M059J (cell line): ENCODE data around the gene GRM7. TPM values are rescaled to one million over a fixed set of nuclear protein-coding genes. Genes with fewer than 3 reads are reported as not detected.

Source experiments
- DNase-seq: peaks from one replicate; pipeline ENCODE4 v3.0.0-alpha.2; 2012; ENCODE audit warnings: low read depth
- total RNA-seq: library from RNA; depleted of rRNA; stranded (reverse); fragments of >200 nt; shearing (Covaris generic); gene quantifications from 2 replicates; pipeline ENCODE4 v1.2.3, GENCODE V29; 2014

The GRM7 gene
- total RNA-seq, 1 experiment from 2014 or later: not detected

- DNase-seq: no peak
These were observed 539.4 kb downstream of the GRM7 start for GRCh38 chr3:7400360-7400759.

DNA sequence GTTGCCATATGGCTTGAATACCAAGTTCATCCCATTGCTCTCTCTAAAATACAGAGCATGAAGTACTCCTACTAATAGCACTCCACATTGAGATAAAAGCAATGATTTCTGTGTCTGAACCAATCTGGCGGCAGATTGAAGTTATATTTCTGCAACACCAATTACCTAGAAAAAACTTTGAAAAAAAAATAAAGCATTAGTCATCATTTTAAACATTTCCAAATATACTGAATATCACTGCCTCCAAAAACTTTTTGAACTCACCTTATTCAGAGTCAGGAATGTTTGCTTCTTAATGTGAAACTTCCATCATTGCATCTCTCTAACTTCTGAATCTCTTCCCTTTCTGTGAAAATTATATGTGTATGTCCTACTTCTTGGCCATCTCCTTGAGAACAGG lies 540.5 kb downstream of the GRM7 start:
- DNase-seq: no peak

- no peak for DNase-seq
These were observed 546.2 kb downstream of the GRM7 start for GRCh38 chr3:7407107-7407506.

GRCh38 chr3:7410782-7411181 lies 549.9 kb downstream of the GRM7 start:
- no peak for DNase-seq

GRCh38 chr3:7421065-7421464 lies 560.1 kb downstream of the GRM7 start:
- DNase-seq: no peak

- no peak for DNase-seq
These were observed 562.1 kb downstream of the GRM7 start for GRCh38 chr3:7423036-7423435.

GRCh38 chr3:7423995-7424394 lies 563.1 kb downstream of the GRM7 start:
- no peak for DNase-seq

DNA sequence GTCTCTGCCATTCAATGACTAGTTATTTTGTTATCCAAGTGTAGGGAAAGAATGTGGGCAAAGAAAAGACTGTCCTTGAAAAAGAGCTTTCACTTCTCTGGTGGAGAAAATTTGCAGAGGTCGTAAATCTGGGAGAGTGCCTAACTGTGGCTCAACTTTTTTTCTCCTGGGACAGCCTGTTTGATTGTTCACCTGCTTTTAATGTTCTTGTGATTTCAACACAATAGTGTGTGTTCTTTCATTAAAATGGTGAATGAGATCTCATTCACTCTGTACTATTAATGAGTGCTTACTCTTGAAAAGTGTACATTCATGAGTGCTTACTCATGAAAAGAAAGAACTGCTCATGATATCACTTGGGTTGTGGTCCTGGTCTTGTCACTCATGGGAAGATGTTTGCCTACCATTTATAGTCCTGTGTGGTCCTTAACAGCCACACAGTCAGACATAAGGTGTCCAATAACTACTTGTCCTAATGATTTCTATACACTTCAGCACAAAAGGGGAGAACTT lies 567.3 kb downstream of the GRM7 start:
- DNase-seq: no peak

DNA sequence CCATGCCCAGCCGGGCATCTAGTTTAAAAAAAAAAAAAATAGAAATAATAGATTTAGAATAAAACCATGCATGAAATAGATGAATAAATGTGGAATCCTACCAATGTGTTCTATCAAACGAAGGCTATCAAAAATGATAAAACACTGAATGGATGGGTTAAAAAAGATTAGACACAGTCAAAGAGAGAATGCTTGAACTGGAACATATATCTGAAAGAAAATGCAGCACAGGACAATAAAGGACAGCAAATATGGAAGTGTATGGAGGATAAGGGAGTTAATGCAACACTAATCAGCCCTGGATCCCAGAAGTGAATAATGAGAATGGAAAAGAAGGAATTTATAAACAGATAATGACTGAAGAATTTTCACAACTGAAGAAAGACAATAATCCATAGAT lies 571.7 kb downstream of the GRM7 start:
- no peak for DNase-seq

GRCh38 chr3:7433073-7433472 lies 572.2 kb downstream of the GRM7 start:
- no peak for DNase-seq

GRCh38 chr3:7436542-7436941 lies 575.6 kb downstream of the GRM7 start:
- no peak for DNase-seq

DNA sequence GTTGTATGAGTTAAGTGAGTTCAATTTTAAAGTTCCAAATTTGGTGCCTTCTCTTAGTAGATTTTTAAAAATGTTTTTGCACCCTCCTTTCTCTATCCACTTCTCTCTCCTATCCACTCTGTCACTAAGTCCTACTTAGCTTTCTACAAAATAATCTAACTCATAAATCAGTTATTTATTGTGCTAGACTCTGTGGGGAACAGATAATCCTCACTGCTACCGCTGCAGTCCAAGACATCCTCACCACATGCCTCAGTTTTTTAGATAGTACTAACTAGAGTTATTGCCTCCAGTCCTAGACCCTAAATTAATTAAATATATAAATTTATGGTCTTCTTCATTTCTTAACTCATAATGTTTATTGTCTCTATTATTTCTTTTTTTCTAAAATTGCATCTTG lies 576.3 kb downstream of the GRM7 start:
- no peak for DNase-seq

- DNase-seq: no peak
These were observed 578.3 kb downstream of the GRM7 start for GRCh38 chr3:7439101-7439680.

DNA sequence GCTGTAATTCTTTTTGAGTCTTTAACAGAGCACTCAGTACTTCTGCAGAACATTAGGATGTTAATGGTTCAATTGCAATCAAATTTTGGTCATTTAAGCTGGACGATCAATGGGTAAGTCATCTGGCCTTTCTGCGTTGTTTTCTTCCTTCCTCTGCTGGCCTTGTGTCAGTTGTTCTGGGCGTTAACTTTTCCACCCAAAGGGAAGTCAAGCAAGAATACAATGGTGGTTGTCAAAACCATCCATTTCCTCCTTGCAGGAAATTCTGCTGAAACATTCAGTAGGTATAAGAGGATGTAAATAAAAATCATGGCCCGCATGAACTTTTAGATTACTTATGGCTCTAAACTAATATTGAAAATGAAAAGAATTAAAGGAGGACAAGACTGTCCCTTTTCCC lies 584.0 kb downstream of the GRM7 start:
- DNase-seq: no peak

GRCh38 chr3:7445331-7445730 lies 584.4 kb downstream of the GRM7 start:
- no peak for DNase-seq

DNA sequence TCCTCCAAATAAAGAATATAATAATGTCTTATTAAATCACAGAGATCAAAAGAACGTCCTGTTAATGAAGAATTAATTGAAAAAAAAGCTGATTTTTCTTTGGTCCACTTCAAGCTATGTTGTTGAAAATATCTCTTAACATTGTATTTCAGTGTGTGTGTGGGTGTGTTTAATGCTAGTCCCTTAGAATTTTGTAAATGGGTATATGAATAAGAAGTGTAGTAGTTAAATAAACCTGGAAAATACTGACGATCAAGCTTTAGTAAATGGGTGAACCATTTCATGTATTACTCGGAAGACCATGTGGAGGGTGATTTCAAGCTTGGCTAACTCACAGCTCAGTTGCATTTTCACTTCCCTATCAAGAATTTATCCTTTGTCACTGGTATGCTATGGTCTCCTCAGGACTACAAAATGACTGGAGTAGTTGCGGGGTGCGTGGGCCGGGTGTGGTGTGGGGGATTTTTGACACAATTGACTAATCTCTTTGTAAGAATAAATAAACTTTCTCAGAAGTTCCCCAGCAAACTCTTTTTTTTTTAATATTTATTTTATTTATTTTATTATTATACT lies 586.4 kb downstream of the GRM7 start:
- no peak for DNase-seq

GRCh38 chr3:7456386-7456785 lies 595.5 kb downstream of the GRM7 start:
- no peak for DNase-seq

- no peak for DNase-seq
These were observed 600.4 kb downstream of the GRM7 start for GRCh38 chr3:7461202-7461825.

DNA sequence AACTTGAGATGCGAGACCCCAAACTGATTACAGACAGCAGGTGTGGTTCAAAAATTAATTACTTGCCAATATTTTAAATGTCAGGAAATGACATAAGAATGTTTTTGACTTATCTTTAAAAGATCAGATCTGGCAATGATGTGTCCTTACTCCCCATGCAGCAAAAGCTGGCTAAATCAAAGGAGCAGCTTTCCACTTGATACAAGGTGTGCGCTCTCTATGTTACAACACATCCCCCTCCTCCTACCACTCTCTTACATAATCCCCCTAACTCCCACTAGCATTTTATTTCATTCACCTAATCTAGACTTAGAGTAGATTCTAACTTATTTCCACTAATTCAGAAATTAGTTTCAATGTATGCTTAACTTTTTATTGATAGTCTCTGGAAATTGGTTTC lies 609.0 kb downstream of the GRM7 start:
- no peak for DNase-seq

DNA sequence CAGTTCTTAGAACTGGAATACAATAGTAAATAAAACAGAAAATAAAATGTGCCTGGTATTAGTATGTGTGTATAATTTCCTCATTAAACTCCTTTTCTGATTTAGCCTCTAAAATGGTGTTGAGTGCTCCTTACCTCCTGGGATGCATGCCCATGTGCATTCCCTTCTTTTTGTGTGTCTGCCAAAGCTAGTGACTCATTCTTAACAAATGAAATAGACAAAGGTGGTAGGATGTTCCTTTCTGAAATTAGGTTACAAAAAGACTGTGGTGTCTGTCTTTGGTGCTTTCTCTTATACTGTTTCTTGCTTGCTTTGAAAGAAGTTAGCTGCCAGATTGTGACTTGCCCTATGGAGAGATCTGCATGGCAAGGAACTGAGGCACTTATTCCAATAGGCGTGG lies 623.7 kb downstream of the GRM7 start:
- peak; percentile 0 for DNase-seq

GRCh38 chr3:7487763-7488162 lies 626.8 kb downstream of the GRM7 start:
- no peak for DNase-seq

- no peak for DNase-seq
These were observed 628.5 kb downstream of the GRM7 start for GRCh38 chr3:7489417-7489816.

DNA sequence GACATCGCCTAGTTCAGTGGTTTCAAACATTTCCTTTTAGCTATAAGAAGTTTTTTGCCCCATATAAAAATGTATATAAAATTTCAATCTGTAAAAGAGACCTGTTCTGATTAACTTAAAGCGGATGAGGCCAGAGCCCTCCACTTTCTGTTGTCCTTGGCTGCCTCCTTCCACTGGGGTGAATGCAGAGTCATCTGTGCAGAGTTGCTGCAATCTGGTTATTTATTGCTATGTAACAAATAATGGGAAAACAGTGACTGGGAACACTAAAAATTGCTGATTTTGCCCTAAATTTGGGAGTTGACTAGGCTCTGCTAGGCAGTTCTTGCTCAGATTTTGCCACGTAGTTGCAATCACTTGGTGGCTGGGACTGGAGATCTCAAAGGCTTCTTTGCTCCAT lies 637.8 kb downstream of the GRM7 start:
- DNase-seq: no peak

DNA sequence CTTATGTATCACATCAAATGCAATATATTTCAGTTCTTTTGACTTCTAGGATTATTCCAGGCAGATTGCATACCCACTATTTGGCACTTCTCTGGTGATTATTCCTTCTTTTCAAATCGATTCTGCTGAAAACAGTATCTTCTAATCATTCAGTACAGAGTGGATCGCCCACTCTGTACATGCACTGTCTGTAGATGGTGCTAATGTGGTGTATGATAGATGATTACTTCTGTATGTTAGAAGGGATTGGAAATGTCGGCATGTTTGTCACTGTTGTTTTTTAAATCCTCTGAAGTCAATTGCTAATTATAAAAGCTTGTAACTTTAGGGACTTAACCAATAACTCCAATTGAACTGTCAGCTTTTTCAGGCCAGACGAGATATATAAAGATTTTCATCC lies 642.5 kb downstream of the GRM7 start:
- DNase-seq: no peak
